ENCODE measurements around the gene ARHGAP4. TPM values are rescaled to one million over a fixed set of nuclear protein-coding genes. Genes with fewer than 3 reads are reported as not detected.

Gene ARHGAP4
- total RNA-seq, 1 donor from 2014 or later = 69.8 TPM

- no peak for ATAC-seq
- Histone ChIP-seq H3K9me3 (no peaks in the 10 kb centered on the region), H3K36me3 (no peaks in the 10 kb centered on the region), H3K27ac (no peak overlapping the region), H3K4me1 (no peaks in the 10 kb centered on the region), H3K4me3 (no peak overlapping the region), H3K27me3 (no peaks in the 10 kb centered on the region)
- TF ChIP-seq, protein P1, sequence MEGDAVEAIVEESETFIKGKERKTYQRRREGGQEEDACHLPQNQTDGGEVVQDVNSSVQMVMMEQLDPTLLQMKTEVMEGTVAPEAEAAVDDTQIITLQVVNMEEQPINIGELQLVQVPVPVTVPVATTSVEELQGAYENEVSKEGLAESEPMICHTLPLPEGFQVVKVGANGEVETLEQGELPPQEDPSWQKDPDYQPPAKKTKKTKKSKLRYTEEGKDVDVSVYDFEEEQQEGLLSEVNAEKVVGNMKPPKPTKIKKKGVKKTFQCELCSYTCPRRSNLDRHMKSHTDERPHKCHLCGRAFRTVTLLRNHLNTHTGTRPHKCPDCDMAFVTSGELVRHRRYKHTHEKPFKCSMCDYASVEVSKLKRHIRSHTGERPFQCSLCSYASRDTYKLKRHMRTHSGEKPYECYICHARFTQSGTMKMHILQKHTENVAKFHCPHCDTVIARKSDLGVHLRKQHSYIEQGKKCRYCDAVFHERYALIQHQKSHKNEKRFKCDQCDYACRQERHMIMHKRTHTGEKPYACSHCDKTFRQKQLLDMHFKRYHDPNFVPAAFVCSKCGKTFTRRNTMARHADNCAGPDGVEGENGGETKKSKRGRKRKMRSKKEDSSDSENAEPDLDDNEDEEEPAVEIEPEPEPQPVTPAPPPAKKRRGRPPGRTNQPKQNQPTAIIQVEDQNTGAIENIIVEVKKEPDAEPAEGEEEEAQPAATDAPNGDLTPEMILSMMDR (IDR thresholded peaks at IDR 0.05) = no peak
- intact Hi-C loops (cut with DNase I) = no loop called here
- no peak for DNase-seq
Observed at GRCh38 chrX:153873282-153874084, 52.6 kb downstream of the ARHGAP4 start.

DNA sequence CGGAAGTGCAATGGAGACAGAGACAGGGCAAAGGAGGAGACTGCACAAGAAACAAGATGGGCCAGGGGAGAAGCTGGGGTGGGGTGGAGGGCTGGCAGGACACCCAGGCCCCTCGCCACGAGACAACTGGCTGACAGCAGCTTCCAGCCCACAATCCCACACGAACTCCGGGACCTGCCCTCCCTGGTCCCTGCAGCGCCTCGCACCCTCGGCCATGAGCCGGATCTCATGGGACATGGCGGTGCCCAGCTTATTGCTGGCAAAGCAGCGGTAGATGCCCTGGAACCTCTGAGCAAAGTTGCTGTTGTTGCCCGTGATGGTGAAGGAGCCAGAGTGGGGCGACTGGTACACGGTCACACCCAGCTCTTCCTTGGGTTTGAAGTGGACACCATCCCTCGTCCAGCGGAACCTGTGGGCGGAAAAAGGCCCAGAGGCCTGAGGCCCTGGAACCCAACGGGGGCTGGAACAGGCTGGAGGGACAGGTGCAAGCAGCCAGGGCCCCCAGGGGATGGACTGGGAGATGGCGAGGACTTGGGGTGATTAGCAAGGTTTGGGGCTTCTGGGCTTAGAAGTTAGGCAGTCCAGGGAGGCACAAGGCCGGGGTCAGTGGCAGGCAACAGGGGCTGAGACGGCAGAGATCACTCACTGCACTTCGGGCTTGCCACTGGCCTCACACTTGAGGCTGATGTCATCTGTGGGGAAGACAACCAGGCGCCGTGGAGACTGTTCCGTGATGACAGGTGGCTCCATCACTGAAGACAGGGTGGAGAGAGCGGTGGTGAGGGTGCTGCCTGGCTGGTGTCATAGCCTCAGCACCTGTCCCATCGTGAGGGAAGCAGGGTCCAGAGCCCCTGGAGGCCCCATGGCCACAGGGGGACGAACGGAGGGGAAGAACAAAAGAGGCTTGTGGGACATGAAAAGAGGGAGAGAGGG lies 53.9 kb downstream of the ARHGAP4 start:
- intact Hi-C loops (cut with DNase I) = no loop called here
- Histone ChIP-seq H3K4me3 (no peak overlapping the region), H3K9me3 (no peaks in the 10 kb centered on the region), H3K4me1 (no peaks in the 10 kb centered on the region), H3K27ac (no peak overlapping the region), H3K36me3 (no peaks in the 10 kb centered on the region), H3K27me3 (no peaks in the 10 kb centered on the region)
- ATAC-seq = no peak
- TF ChIP-seq, protein P1 (IDR thresholded peaks at IDR 0.05) = no peak
- no peak for DNase-seq

- no peak overlapping the region for H3K27ac ChIP-seq
- H3K4me1 ChIP-seq = no peaks in the 10 kb centered on the region
- H3K27me3 ChIP-seq = no peaks in the 10 kb centered on the region
- TF ChIP-seq, protein P1 (IDR thresholded peaks at IDR 0.05) = no peak
- H3K36me3 ChIP-seq = no peaks in the 10 kb centered on the region
- DNase-seq (no peak), ATAC-seq (no peak)
- H3K9me3 ChIP-seq = no peaks in the 10 kb centered on the region
- intact Hi-C loops (cut with DNase I) = no loop called here
- H3K4me3 ChIP-seq = no peak overlapping the region
Observed at GRCh38 chrX:153871451-153871850, 54.6 kb downstream of the ARHGAP4 start.

DNA sequence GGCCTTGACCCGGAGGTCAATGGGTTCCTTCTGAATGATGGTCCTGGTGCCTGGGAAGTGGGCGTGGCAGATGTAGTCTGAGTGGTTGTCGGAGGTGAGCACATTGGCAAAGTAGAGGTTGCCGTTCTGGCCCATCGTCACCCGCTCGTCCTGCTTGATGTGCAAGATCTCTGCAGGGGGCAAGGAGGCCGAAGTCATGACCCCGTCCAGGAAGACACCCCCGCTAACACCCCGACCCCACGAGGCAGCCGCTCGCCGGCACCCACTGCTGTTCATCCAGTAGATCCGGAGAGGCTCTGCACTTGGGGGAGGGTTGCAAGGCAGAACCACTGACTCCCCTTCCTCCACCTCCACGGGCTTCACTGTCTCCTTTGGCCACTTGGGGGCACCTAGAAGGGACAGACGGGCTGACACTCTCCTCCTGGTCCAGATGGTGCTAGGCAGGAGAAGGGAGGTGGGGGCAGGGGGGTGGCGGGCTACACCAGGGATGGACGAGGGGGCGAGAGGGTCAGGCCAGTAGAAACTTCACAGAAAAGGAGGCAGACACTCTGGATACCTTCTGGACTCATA lies 55.2 kb downstream of the ARHGAP4 start:
- H3K4me1 ChIP-seq = no peaks in the 10 kb centered on the region
- ATAC-seq (no peak), DNase-seq (no peak)
- H3K4me3 ChIP-seq = no peak overlapping the region
- no peaks in the 10 kb centered on the region for H3K27me3 ChIP-seq
- no peaks in the 10 kb centered on the region for H3K36me3 ChIP-seq
- intact Hi-C loops (cut with DNase I) = no loop called here
- no peaks in the 10 kb centered on the region for H3K9me3 ChIP-seq
- TF ChIP-seq, protein P1 (IDR thresholded peaks at IDR 0.05) = no peak
- H3K27ac ChIP-seq = no peak overlapping the region

- Histone ChIP-seq H3K27me3 (no peaks in the 10 kb centered on the region), H3K27ac (no peak overlapping the region), H3K36me3 (no peaks in the 10 kb centered on the region), H3K4me3 (no peak overlapping the region), H3K9me3 (no peaks in the 10 kb centered on the region), H3K4me1 (no peaks in the 10 kb centered on the region)
- DNase-seq (no peak), ATAC-seq (no peak)
- TF ChIP-seq, protein P1 (IDR thresholded peaks at IDR 0.05) = no peak
- intact Hi-C loops (cut with DNase I) = no loop called here
Observed at GRCh38 chrX:153870288-153870690, 55.8 kb downstream of the ARHGAP4 start.

Data from upper lobe of right lung (tissue), 1 donor.